Measurements from ENCODE around the gene MLC1.

Gene MLC1

DNA sequence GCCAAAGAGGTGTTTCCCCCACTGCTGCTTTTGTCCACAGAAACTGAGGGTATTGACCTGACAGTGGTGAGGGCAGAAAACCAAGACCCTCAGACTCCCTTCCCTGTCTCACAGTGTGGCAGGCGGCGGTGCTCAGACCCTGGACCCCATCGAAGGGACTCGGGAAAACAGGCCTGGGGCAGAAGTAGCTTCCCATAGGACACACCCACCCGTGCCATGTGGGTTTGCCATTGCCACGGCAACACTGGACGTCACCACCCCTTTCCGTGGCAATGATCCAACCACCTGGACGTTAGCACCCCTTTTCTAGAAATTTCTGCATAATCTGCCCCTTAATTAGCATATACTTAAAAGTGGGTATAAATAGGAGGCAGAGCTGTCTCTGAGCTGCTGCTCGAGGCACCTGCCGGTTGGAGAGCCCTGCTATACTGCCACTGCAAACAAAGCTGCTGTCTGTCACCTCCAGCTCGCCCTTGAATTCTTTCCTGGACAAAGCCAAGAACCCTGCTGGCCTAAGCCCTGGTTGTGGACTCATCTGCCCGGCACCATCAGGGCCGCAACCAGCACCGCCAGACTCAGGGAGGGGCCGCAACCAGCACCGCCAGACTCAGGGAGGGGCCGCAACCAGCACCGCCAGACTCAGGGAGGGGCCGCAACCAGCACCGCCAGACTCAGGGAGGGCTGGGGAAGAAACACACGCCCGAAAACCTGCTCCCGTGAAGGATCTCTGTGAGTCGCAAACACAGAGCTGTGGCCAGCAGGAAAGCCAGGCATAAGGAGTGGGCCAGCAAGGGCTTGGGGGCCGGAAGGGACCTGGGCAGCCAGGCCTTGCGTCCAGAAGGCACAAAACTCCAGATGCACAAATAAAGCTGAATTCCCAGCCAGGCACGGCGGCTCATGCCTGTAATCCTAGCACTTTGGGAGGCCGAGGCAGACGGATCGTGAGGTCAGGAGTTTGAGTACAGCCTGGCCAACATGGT is 10.4 kb downstream of the MLC1 start:
- no peak overlapping the region for H2AFZ ChIP-seq (ENCODE audit: low read depth)
- H3K36me3 ChIP-seq (ENCODE audit: insufficient read depth), result no peaks in the 10 kb centered on the region
- peaks cover 7% of the 10 kb centered on the region; the same call in 1 of the 2 replicates for H3K27me3 ChIP-seq (ENCODE audit: insufficient read depth, low read depth)
- no peak overlapping the region for H3K27ac ChIP-seq
- no peak overlapping the region for H3K4me3 ChIP-seq (IDR thresholded peaks at IDR 0.05; ENCODE audit: insufficient read depth, low read depth, low read length)
- H4K20me1 ChIP-seq (ENCODE audit: insufficient read depth), result no peaks in the 10 kb centered on the region
- TF ChIP-seq, protein P1, sequence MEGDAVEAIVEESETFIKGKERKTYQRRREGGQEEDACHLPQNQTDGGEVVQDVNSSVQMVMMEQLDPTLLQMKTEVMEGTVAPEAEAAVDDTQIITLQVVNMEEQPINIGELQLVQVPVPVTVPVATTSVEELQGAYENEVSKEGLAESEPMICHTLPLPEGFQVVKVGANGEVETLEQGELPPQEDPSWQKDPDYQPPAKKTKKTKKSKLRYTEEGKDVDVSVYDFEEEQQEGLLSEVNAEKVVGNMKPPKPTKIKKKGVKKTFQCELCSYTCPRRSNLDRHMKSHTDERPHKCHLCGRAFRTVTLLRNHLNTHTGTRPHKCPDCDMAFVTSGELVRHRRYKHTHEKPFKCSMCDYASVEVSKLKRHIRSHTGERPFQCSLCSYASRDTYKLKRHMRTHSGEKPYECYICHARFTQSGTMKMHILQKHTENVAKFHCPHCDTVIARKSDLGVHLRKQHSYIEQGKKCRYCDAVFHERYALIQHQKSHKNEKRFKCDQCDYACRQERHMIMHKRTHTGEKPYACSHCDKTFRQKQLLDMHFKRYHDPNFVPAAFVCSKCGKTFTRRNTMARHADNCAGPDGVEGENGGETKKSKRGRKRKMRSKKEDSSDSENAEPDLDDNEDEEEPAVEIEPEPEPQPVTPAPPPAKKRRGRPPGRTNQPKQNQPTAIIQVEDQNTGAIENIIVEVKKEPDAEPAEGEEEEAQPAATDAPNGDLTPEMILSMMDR (conservative IDR thresholded peaks at IDR 0.05; ENCODE audit: low read depth, low read length), result no peak
- no peak overlapping the region for H3K4me2 ChIP-seq
- no peaks in the 10 kb centered on the region for H3K79me2 ChIP-seq (ENCODE audit: insufficient read depth, low read depth)
- H3K4me1 ChIP-seq (ENCODE audit: low read depth, poor library complexity, severe bottlenecking), result no peaks in the 10 kb centered on the region
- H3K9ac ChIP-seq, result no peak overlapping the region

DNA sequence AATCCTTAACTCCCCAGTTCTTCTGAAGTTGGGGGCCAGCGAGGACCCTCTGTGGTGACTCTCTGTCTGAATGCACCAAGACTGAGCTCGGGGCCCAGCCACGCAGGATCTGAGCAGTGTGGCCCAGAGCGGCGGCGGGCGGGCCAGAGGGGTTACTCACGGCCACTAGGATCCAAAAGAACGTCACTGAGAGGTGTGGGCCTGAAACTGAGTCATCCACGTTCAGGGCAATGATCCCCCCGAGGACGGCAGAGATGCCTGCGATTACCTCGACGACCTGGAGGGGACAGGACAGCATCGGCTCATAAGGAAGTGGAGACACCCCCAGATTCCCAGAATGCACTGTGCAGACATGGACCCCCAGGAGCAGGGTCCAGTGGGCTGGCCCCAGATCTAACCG is 11.2 kb downstream of the MLC1 start:
- Histone ChIP-seq H3K27me3 (ENCODE audit: insufficient read depth, low read depth) (peaks cover 7% of the 10 kb centered on the region; the same call in 1 of the 2 replicates), H2AFZ (ENCODE audit: low read depth) (no peak overlapping the region)

DNA sequence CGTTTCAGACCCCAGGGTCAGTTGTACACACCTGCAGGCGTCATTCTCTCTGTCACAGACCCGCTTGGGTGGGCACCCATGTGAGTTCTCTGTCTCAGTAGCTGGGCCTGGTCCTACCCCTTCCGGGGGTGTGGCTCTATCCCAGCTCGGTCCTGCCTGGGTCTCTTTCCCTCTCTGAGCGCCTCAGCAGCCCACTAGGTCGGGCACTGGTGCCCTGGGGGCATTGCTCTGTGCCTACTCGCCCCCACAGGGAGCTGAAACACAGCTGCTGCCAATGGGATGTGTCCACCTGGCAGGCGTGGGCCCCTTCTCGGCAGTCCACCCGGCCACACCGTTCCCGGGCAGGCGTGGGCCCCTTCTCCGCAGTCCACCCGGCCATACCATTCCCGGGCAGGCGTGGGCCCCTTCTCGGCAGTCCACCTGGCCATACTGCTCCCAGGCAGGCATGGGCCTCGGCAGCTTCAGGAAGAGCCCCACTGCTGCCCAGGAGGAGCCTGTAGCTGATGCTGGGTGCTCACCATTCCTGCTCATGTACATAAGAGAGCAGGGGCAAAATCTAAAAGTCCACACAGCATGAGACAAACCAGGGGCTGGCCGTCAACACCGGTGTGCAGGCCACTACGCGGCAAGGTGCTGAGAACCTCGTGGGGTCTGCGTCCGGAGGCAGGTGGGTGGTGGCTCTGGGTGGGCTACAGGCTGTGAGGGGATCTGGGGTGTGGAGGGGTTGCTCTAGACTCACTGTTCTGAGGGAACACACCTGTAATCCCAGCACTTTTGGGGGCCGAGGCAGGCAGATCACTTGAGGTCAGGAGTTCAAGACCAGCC is 12.3 kb downstream of the MLC1 start:
- H3K4me2 ChIP-seq, result no peak overlapping the region
- peaks cover 7% of the 10 kb centered on the region; the same call in 1 of the 2 replicates for H3K27me3 ChIP-seq (ENCODE audit: insufficient read depth, low read depth)
- TF ChIP-seq, protein P1 (conservative IDR thresholded peaks at IDR 0.05; ENCODE audit: low read depth, low read length), result no peak
- H3K4me1 ChIP-seq (ENCODE audit: low read depth, poor library complexity, severe bottlenecking), result no peaks in the 10 kb centered on the region
- no peaks in the 10 kb centered on the region for H4K20me1 ChIP-seq (ENCODE audit: insufficient read depth)
- H3K4me3 ChIP-seq (IDR thresholded peaks at IDR 0.05; ENCODE audit: insufficient read depth, low read depth, low read length), result no peak overlapping the region
- H3K36me3 ChIP-seq (ENCODE audit: insufficient read depth), result no peaks in the 10 kb centered on the region
- H3K9ac ChIP-seq, result no peak overlapping the region
- no peak overlapping the region for H3K27ac ChIP-seq
- H2AFZ ChIP-seq (ENCODE audit: low read depth), result no peak overlapping the region
- H3K79me2 ChIP-seq (ENCODE audit: insufficient read depth, low read depth), result no peaks in the 10 kb centered on the region

More for the DNA sequence above, 11.2 kb downstream of the MLC1 start:
- Histone ChIP-seq H3K4me2 (no peak overlapping the region), H3K9ac (no peak overlapping the region), H3K36me3 (ENCODE audit: insufficient read depth) (no peaks in the 10 kb centered on the region), H4K20me1 (ENCODE audit: insufficient read depth) (no peaks in the 10 kb centered on the region), H3K4me1 (ENCODE audit: low read depth, poor library complexity, severe bottlenecking) (no peaks in the 10 kb centered on the region), H3K27ac (no peak overlapping the region), H3K79me2 (ENCODE audit: insufficient read depth, low read depth) (no peaks in the 10 kb centered on the region), H3K4me3 (IDR thresholded peaks at IDR 0.05; ENCODE audit: insufficient read depth, low read depth, low read length) (no peak overlapping the region)
- TF ChIP-seq, protein P1 (conservative IDR thresholded peaks at IDR 0.05; ENCODE audit: low read depth, low read length), result no peak

DNA sequence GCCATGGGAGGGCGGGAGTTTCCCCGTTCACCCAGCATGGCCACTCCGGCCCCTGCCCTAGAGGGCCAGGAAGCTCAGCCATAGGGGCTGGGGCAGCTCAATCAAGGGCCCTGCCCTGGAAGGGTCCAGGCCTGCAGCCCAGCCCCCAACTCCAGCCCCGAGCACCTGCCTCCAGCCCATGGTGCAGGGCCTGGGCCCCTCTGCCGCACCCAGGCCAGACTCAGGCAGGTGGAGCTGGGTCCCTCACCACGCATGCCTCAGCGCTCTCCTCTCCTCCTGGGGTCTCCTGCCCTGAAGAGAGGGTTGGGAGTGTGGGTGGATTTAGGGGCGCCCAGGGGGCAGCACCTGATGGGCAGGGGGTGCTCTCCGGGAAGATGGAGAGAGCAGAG is 13.1 kb downstream of the MLC1 start:
- no peak overlapping the region for H2AFZ ChIP-seq (ENCODE audit: low read depth)
- H3K4me3 ChIP-seq (IDR thresholded peaks at IDR 0.05; ENCODE audit: insufficient read depth, low read depth, low read length), result no peak overlapping the region
- H4K20me1 ChIP-seq (ENCODE audit: insufficient read depth), result no peaks in the 10 kb centered on the region
- no peaks in the 10 kb centered on the region for H3K4me1 ChIP-seq (ENCODE audit: low read depth, poor library complexity, severe bottlenecking)
- TF ChIP-seq, protein P1 (conservative IDR thresholded peaks at IDR 0.05; ENCODE audit: low read depth, low read length), result no peak
- H3K36me3 ChIP-seq (ENCODE audit: insufficient read depth), result no peaks in the 10 kb centered on the region
- H3K4me2 ChIP-seq, result no peak overlapping the region
- H3K27ac ChIP-seq, result no peak overlapping the region
- no peak overlapping the region for H3K9ac ChIP-seq
- peaks cover 7% of the 10 kb centered on the region; the same call in 1 of the 2 replicates for H3K27me3 ChIP-seq (ENCODE audit: insufficient read depth, low read depth)
- no peaks in the 10 kb centered on the region for H3K79me2 ChIP-seq (ENCODE audit: insufficient read depth, low read depth)
